ENCODE results near the gene CDK11B. TPM values are rescaled to one million over a fixed set of nuclear protein-coding genes. Genes with fewer than 3 reads are reported as not detected.
"Not testable (repeated sequence)": the region's sequence is repeated elsewhere in the genome, so short reads cannot be mapped to it uniquely, and the experiment has no call there.

The CDK11B gene
- total RNA-seq, 1 donor from 2014 or later: 39.6 TPM

GRCh38 chr1:1692714-1693647 is 34.2 kb upstream of the CDK11B start, which contains the start of gene SLC35E2B:
SLC35E2B (minus strand) TSS chr1:1692795; CDS start chr1:1676699, 16,096 bp downstream.
- Mint-ChIP-seq H3K4me3 (peak within 1 kb of the TSS; percentile 81), H3K27ac (peak within 1 kb of the TSS; percentile 94)
- DNase-seq (ENCODE audit: low spot score): peak; percentile 93
- H3K36me3 Mint-ChIP-seq (ENCODE audit: low read depth); H3K27me3 Mint-ChIP-seq (ENCODE audit: insufficient read depth); H3K9me3 Mint-ChIP-seq; H3K4me1 Mint-ChIP-seq (ENCODE audit: low read depth): not testable (repeated sequence)
- intact Hi-C loops (cut with micrococcal nuclease): loop anchor here (5.0 kb wide), 1 partner anchor 54 kb away; no protein-coding TSS in a partner anchor

GRCh38 chr1:1692324-1692713 is 33.5 kb upstream of the CDK11B start:
- peak overlapping the region; percentile 81 for H3K4me3 Mint-ChIP-seq
- H3K36me3 Mint-ChIP-seq (ENCODE audit: low read depth); H3K27ac Mint-ChIP-seq; H3K27me3 Mint-ChIP-seq (ENCODE audit: insufficient read depth); H3K4me1 Mint-ChIP-seq (ENCODE audit: low read depth); H3K9me3 Mint-ChIP-seq: not testable (repeated sequence)
- DNase-seq (ENCODE audit: low spot score): peak; percentile 76
- intact Hi-C loops (cut with micrococcal nuclease): loop anchor here (5.0 kb wide), 1 partner anchor 55 kb away; no protein-coding TSS in a partner anchor

- not testable (repeated sequence) for H3K27ac Mint-ChIP-seq; H3K36me3 Mint-ChIP-seq (ENCODE audit: low read depth); DNase-seq (ENCODE audit: low spot score); H3K9me3 Mint-ChIP-seq; H3K4me1 Mint-ChIP-seq (ENCODE audit: low read depth); H3K27me3 Mint-ChIP-seq (ENCODE audit: insufficient read depth); H3K4me3 Mint-ChIP-seq
- intact Hi-C loops (cut with micrococcal nuclease): loop anchor here (5.0 kb wide), 1 partner anchor 56 kb away; no protein-coding TSS in a partner anchor
These were observed 32.6 kb upstream of the CDK11B start for GRCh38 chr1:1691443-1691842.

GRCh38 chr1:1689526-1689925 is 30.7 kb upstream of the CDK11B start:
- H3K4me1 Mint-ChIP-seq (ENCODE audit: low read depth); H3K36me3 Mint-ChIP-seq (ENCODE audit: low read depth); intact Hi-C loops (cut with micrococcal nuclease); H3K27ac Mint-ChIP-seq; H3K9me3 Mint-ChIP-seq; DNase-seq (ENCODE audit: low spot score); H3K27me3 Mint-ChIP-seq (ENCODE audit: insufficient read depth); H3K4me3 Mint-ChIP-seq: not testable (repeated sequence)

- H3K4me1 Mint-ChIP-seq (ENCODE audit: low read depth): no peaks in the 10 kb centered on the region
- no peaks in the 10 kb centered on the region for H3K9me3 Mint-ChIP-seq
- H3K27ac Mint-ChIP-seq: no peak overlapping the region
- intact Hi-C loops (cut with micrococcal nuclease): no loop called here
- no peak for DNase-seq (ENCODE audit: low spot score)
- no peak overlapping the region for H3K4me3 Mint-ChIP-seq
- no peaks in the 10 kb centered on the region for H3K27me3 Mint-ChIP-seq (ENCODE audit: insufficient read depth)
- peaks cover 4% of the 10 kb centered on the region for H3K36me3 Mint-ChIP-seq (ENCODE audit: low read depth)
These were observed 29.0 kb upstream of the CDK11B start for GRCh38 chr1:1687846-1688245.

GRCh38 chr1:1684031-1684681 is 25.4 kb upstream of the CDK11B start:
- DNase-seq (ENCODE audit: low spot score): no peak
- H3K9me3 Mint-ChIP-seq: no peaks in the 10 kb centered on the region
- H3K36me3 Mint-ChIP-seq (ENCODE audit: low read depth): peaks cover 2% of the 10 kb centered on the region
- intact Hi-C loops (cut with micrococcal nuclease): no loop called here
- no peaks in the 10 kb centered on the region for H3K4me1 Mint-ChIP-seq (ENCODE audit: low read depth)
- no peaks in the 10 kb centered on the region for H3K27me3 Mint-ChIP-seq (ENCODE audit: insufficient read depth)
- H3K27ac Mint-ChIP-seq: no peak overlapping the region
- H3K4me3 Mint-ChIP-seq: no peak overlapping the region

- no peaks in the 10 kb centered on the region for H3K27me3 Mint-ChIP-seq (ENCODE audit: insufficient read depth)
- H3K4me3 Mint-ChIP-seq: no peak overlapping the region
- peaks cover 5% of the 10 kb centered on the region for H3K4me1 Mint-ChIP-seq (ENCODE audit: low read depth)
These were observed 24.5 kb upstream of the CDK11B start for GRCh38 chr1:1683104-1683905.

GRCh38 chr1:1680912-1681273 is 22.1 kb upstream of the CDK11B start:
- DNase-seq (ENCODE audit: low spot score): no peak
- Mint-ChIP-seq H3K27ac (no peak overlapping the region), H3K9me3 (no peaks in the 10 kb centered on the region), H3K36me3 (ENCODE audit: low read depth) (peaks cover 2% of the 10 kb centered on the region), H3K4me1 (ENCODE audit: low read depth) (peaks cover 17% of the 10 kb centered on the region), H3K27me3 (ENCODE audit: insufficient read depth) (no peaks in the 10 kb centered on the region), H3K4me3 (no peak overlapping the region)
- intact Hi-C loops (cut with micrococcal nuclease): no loop called here

More at GRCh38 chr1:1683104-1683905, 24.5 kb upstream of the CDK11B start:
- peaks cover 2% of the 10 kb centered on the region for H3K36me3 Mint-ChIP-seq (ENCODE audit: low read depth)
- no peak overlapping the region for H3K27ac Mint-ChIP-seq
- no peaks in the 10 kb centered on the region for H3K9me3 Mint-ChIP-seq
- no peak for DNase-seq (ENCODE audit: low spot score)
- intact Hi-C loops (cut with micrococcal nuclease): no loop called here

GRCh38 chr1:1680031-1680911 is 21.5 kb upstream of the CDK11B start:
- H3K27me3 Mint-ChIP-seq (ENCODE audit: insufficient read depth): no peaks in the 10 kb centered on the region
- H3K36me3 Mint-ChIP-seq (ENCODE audit: low read depth): no peaks in the 10 kb centered on the region
- no peak overlapping the region for H3K4me3 Mint-ChIP-seq
- H3K4me1 Mint-ChIP-seq (ENCODE audit: low read depth): peaks cover 17% of the 10 kb centered on the region
- H3K9me3 Mint-ChIP-seq: no peaks in the 10 kb centered on the region
- no peak for DNase-seq (ENCODE audit: low spot score)
- intact Hi-C loops (cut with micrococcal nuclease): no loop called here
- no peak overlapping the region for H3K27ac Mint-ChIP-seq

- Mint-ChIP-seq H3K27ac (peak overlapping the region; percentile 80), H3K4me1 (ENCODE audit: low read depth) (peaks cover 17% of the 10 kb centered on the region), H3K36me3 (ENCODE audit: low read depth) (peaks cover 3% of the 10 kb centered on the region), H3K4me3 (peak overlapping the region; percentile 83), H3K9me3 (no peaks in the 10 kb centered on the region), H3K27me3 (ENCODE audit: insufficient read depth) (no peaks in the 10 kb centered on the region)
- intact Hi-C loops (cut with micrococcal nuclease): no loop called here
- peak; percentile 35 for DNase-seq (ENCODE audit: low spot score)
These were observed 20.0 kb upstream of the CDK11B start for GRCh38 chr1:1678581-1679380.

- no peaks in the 10 kb centered on the region for H3K9me3 Mint-ChIP-seq
- peak overlapping the region; percentile 83 for H3K4me3 Mint-ChIP-seq
- H3K4me1 Mint-ChIP-seq (ENCODE audit: low read depth): peaks cover 17% of the 10 kb centered on the region
- intact Hi-C loops (cut with micrococcal nuclease): no loop called here
- peak; percentile 20 for DNase-seq (ENCODE audit: low spot score)
- peaks cover 3% of the 10 kb centered on the region for H3K36me3 Mint-ChIP-seq (ENCODE audit: low read depth)
- peak overlapping the region; percentile 80 for H3K27ac Mint-ChIP-seq
- no peaks in the 10 kb centered on the region for H3K27me3 Mint-ChIP-seq (ENCODE audit: insufficient read depth)
These were observed 19.1 kb upstream of the CDK11B start for GRCh38 chr1:1677718-1678580.
